ENCODE results near the gene STON2. TPM values are rescaled to one million over a fixed set of nuclear protein-coding genes. Genes with fewer than 3 reads are reported as not detected.

The STON2 gene, protein sequence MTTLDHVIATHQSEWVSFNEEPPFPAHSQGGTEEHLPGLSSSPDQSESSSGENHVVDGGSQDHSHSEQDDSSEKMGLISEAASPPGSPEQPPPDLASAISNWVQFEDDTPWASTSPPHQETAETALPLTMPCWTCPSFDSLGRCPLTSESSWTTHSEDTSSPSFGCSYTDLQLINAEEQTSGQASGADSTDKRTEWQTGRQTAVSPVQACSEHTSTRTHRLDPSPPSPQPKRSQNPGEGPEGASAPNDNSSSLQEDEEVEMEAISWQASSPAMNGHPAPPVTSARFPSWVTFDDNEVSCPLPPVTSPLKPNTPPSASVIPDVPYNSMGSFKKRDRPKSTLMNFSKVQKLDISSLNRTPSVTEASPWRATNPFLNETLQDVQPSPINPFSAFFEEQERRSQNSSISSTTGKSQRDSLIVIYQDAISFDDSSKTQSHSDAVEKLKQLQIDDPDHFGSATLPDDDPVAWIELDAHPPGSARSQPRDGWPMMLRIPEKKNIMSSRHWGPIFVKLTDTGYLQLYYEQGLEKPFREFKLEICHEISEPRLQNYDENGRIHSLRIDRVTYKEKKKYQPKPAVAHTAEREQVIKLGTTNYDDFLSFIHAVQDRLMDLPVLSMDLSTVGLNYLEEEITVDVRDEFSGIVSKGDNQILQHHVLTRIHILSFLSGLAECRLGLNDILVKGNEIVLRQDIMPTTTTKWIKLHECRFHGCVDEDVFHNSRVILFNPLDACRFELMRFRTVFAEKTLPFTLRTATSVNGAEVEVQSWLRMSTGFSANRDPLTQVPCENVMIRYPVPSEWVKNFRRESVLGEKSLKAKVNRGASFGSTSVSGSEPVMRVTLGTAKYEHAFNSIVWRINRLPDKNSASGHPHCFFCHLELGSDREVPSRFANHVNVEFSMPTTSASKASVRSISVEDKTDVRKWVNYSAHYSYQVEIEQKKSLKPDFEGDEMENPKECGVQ
- total RNA-seq (2021) = 8.6 and 13.4 TPM in 2 replicates
- percentile 50 among the genes with signal in this experiment for Bru-seq, nascent RNA
- BruChase-seq, experiment 1, labeled RNA remaining after a 2-hour chase = percentile 54 among the genes with signal in this experiment
- BruChase-seq, experiment 2, labeled RNA remaining after a 6-hour chase = percentile 48 among the genes with signal in this experiment
- long read RNA-seq, partial matches to known transcripts = 0 of 7 reads
- long read RNA-seq, other reads (novel, unspliced or antisense) = 7 of 7 reads

DNA sequence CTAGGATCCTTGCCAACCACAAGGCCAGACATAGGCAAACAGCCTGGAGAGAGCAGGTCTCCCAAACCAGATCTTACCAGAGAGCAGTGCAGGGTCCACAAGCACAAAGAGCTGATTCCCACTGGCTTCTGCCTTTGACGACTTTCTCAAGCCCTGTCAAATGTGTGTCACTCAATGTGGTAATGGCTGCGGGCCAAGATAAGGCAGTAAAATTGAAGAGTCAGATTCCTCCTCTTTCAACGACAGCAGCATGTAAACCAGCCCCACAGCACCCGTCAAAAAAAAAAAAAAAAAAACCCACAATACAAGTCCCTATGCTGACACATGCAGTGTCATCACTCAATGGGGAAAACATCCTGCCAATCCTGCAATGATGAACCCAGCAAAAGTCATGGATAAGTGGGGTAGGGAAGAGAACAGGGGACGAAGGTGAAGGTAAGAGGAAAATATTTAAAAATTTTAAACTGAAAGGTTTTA lies at the start of gene STON2:
TSS of gene STON2 (minus strand) at position 123 of the 477 bp plus-strand sequence. CDS start 1,942 bp downstream, outside the sequence.
- BruUV-seq (replicated peaks) = no TSS peak
- H3K27me3 ChIP-seq (replicated peaks; ENCODE audit: insufficient read depth, low read depth, low read length, poor library complexity) = no peaks in the 10 kb centered on the region
- no peaks in the 10 kb centered on the region for H3K36me3 ChIP-seq (ENCODE audit: insufficient read depth, low read length, poor library complexity, severe bottlenecking)
- CTCF ChIA-PET = no interaction called here
- H3K4me1 ChIP-seq (ENCODE audit: insufficient read depth, low read length, poor library complexity, severe bottlenecking) = peaks cover 15% of the 10 kb centered on the region
- peak within 1 kb of the TSS; percentile 32 for H3K27ac ChIP-seq (ENCODE audit: low read depth, low read length, poor library complexity, severe bottlenecking)
- peak; percentile 77 for DNase-seq (ENCODE audit: low spot score)
- POLR2A ChIA-PET (ENCODE audit: low non-redundant PET) = no interaction called here
- intact Hi-C loops (cut with micrococcal nuclease; ENCODE audit: unreplicated experiment) = no loop called here
- no peak within 1 kb of the TSS for H3K4me3 ChIP-seq (ENCODE audit: low read depth, low read length, poor library complexity, severe bottlenecking)
- TF ChIP-seq, protein P1, sequence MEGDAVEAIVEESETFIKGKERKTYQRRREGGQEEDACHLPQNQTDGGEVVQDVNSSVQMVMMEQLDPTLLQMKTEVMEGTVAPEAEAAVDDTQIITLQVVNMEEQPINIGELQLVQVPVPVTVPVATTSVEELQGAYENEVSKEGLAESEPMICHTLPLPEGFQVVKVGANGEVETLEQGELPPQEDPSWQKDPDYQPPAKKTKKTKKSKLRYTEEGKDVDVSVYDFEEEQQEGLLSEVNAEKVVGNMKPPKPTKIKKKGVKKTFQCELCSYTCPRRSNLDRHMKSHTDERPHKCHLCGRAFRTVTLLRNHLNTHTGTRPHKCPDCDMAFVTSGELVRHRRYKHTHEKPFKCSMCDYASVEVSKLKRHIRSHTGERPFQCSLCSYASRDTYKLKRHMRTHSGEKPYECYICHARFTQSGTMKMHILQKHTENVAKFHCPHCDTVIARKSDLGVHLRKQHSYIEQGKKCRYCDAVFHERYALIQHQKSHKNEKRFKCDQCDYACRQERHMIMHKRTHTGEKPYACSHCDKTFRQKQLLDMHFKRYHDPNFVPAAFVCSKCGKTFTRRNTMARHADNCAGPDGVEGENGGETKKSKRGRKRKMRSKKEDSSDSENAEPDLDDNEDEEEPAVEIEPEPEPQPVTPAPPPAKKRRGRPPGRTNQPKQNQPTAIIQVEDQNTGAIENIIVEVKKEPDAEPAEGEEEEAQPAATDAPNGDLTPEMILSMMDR (conservative IDR thresholded peaks at IDR 0.05; ENCODE audit: low read depth, low read length) = no peak
- no peak for TF ChIP-seq EZH2 (IDR thresholded peaks at IDR 0.05; ENCODE audit: borderline replicate concordance, low read depth, low read length, poor library complexity, severe bottlenecking)
- no peaks in the 10 kb centered on the region for H3K9me3 ChIP-seq (ENCODE audit: low read depth, low read length, poor library complexity, severe bottlenecking)

DNA sequence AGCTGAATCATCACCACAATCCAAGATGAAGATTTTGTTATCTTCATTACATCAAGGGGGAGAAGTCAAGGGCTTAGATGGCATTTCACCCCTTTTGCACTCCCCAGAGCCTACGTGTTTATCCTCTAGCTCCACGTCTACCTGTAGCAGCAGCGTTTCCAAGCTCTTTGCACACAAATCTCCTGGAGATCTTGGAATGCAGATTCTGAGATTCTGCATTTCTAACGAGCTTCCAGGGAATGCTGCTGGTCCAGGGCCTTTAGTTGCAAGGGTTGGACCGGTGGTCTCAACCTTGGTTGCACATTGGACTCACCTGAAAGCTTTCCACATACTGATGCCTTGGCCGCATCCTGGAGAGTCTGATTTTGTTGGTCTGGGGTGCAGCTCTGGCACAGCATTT lies 49.5 kb upstream of the STON2 start:
- Histone ChIP-seq H3K4me1 (ENCODE audit: insufficient read depth, low read length, poor library complexity, severe bottlenecking) (no peaks in the 10 kb centered on the region), H3K4me3 (ENCODE audit: low read depth, low read length, poor library complexity, severe bottlenecking) (no peak overlapping the region), H3K36me3 (ENCODE audit: insufficient read depth, low read length, poor library complexity, severe bottlenecking) (no peaks in the 10 kb centered on the region), H3K27me3 (replicated peaks; ENCODE audit: insufficient read depth, low read depth, low read length, poor library complexity) (peaks cover under 1% of the 10 kb centered on the region), H3K27ac (ENCODE audit: low read depth, low read length, poor library complexity, severe bottlenecking) (no peak overlapping the region), H3K9me3 (ENCODE audit: low read depth, low read length, poor library complexity, severe bottlenecking) (no peaks in the 10 kb centered on the region)
- no TSS peak for BruUV-seq (replicated peaks)
- POLR2A ChIA-PET (ENCODE audit: low non-redundant PET) = no interaction called here
- DNase-seq (ENCODE audit: low spot score) = no peak
- no peak for TF ChIP-seq EZH2 (IDR thresholded peaks at IDR 0.05; ENCODE audit: borderline replicate concordance, low read depth, low read length, poor library complexity, severe bottlenecking)
- TF ChIP-seq, protein P1 (conservative IDR thresholded peaks at IDR 0.05; ENCODE audit: low read depth, low read length) = no peak
- intact Hi-C loops (cut with micrococcal nuclease; ENCODE audit: unreplicated experiment) = no loop called here
- CTCF ChIA-PET = interaction anchor here (0.8 kb wide), 1 partner anchor 180 kb away, joined by 3 read pairs; no protein-coding TSS in a partner anchor

DNA sequence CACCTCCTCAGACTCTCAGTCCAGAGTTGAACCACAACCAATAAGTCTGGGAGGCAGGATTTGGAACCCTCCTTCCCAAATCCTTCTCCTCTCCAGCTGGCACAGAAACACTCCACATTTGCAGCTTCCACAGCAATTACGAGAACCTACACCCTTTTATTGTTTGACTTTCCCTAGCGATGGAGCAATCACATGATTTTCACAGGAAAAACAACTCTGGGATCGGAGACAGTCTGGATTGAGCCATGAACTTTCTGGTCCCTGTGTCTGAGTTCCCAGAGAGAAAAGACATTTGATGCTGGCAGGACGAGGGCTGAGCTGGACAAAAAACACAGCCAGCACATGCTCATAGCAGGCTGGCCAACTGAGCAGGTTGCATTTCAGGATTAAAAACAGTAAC lies 49.0 kb upstream of the STON2 start:
- CTCF ChIA-PET = interaction anchor here (0.8 kb wide), 1 partner anchor 180 kb away, joined by 3 read pairs; no protein-coding TSS in a partner anchor
- intact Hi-C loops (cut with micrococcal nuclease; ENCODE audit: unreplicated experiment) = no loop called here
- Histone ChIP-seq H3K27me3 (replicated peaks; ENCODE audit: insufficient read depth, low read depth, low read length, poor library complexity) (peaks cover 5% of the 10 kb centered on the region), H3K4me3 (ENCODE audit: low read depth, low read length, poor library complexity, severe bottlenecking) (no peak overlapping the region), H3K36me3 (ENCODE audit: insufficient read depth, low read length, poor library complexity, severe bottlenecking) (no peaks in the 10 kb centered on the region), H3K9me3 (ENCODE audit: low read depth, low read length, poor library complexity, severe bottlenecking) (no peaks in the 10 kb centered on the region), H3K4me1 (ENCODE audit: insufficient read depth, low read length, poor library complexity, severe bottlenecking) (no peaks in the 10 kb centered on the region), H3K27ac (ENCODE audit: low read depth, low read length, poor library complexity, severe bottlenecking) (no peak overlapping the region)
- no TSS peak for BruUV-seq (replicated peaks)
- POLR2A ChIA-PET (ENCODE audit: low non-redundant PET) = no interaction called here
- no peak for DNase-seq (ENCODE audit: low spot score)
- no peak for TF ChIP-seq EZH2 (IDR thresholded peaks at IDR 0.05; ENCODE audit: borderline replicate concordance, low read depth, low read length, poor library complexity, severe bottlenecking)
- TF ChIP-seq, protein P1 (conservative IDR thresholded peaks at IDR 0.05; ENCODE audit: low read depth, low read length) = no peak

All from A673 (cell line).